Ovary (tissue), 9 donors: Measurements from ENCODE around the gene KCNIP3. TPM values are rescaled to one million over a fixed set of nuclear protein-coding genes. Genes with fewer than 3 reads are reported as not detected.

ENCODE experiments used
- DNase-seq, 5 donors: peaks; one replicate each; pipeline ENCODE4 v3.0.0-alpha.2; 2019 to 2020
- H3K27ac ChIP-seq, 2 donors: fragments of 200-600 bp; one replicate each; pipeline versions ENCODE4 v1.5.1 to v1.8.0; 2019 to 2022
- H3K27me3 ChIP-seq: fragments of 200-600 bp; one replicate; pipeline ENCODE4 v1.8.0; 2022
- H3K36me3 ChIP-seq: fragments of 200-600 bp; sonication (generic); one replicate; pipeline ENCODE4 v1.5.1; 2019
- H3K4me1 ChIP-seq: one replicate; pipeline ENCODE4 v1.8.1; 2013; ENCODE audit warnings: mild to moderate bottlenecking, moderate library complexity; ENCODE audit not compliant: insufficient read depth
- H3K4me3 ChIP-seq: fragments of 200-600 bp; sonication (generic); one replicate; pipeline ENCODE4 v1.5.1; 2017
- H3K9me3 ChIP-seq, 2 donors: fragments of 200-600 bp in 1 of 2; sonication (generic) in 1 of 2; one replicate each; pipeline versions ENCODE4 v1.5.1 to v1.8.1; 2013 to 2019; ENCODE audit warnings: mild to moderate bottlenecking in 1 of 2, moderate library complexity in 1 of 2
- CTCF ChIP-seq, 3 donors: fragments of 450-650 bp in 2 of 3; fragments of 200-600 bp in 1 of 3; IDR thresholded peaks; one replicate each; pipeline versions ENCODE4 v1.5.1 to v1.8.0; 2016 to 2022; ENCODE audit warnings: antibody characterized with exemption in 3 of 3, mild to moderate bottlenecking in 1 of 3
- EP300 ChIP-seq: sonication (generic); formaldehyde crosslinking; IDR thresholded peaks from one replicate; pipeline ENCODE4 v1.6.1; 2017; ENCODE audit warnings: antibody characterized with exemption
- POLR2A ChIP-seq: fragments of 450-650 bp; IDR thresholded peaks from one replicate; pipeline ENCODE4 v1.6.1; 2017; ENCODE audit warnings: antibody characterized with exemption, mild to moderate bottlenecking, moderate library complexity
- WGBS, 3 donors: extraction: QIAGEN DNeasy Blood & Tissue Kit in 1 of 3; methylation state at CpG; one replicate each; pipeline versions ENCODE4 v1.1.5 to v1.1.7; 2013 to 2017; 5-methylcytosine and 5-hydroxymethylcytosine counted together
- intact Hi-C, 4 donors: fragments of 100-400 bp; cut with DNase I; formaldehyde crosslinking; loops; one replicate each; pipeline versions ENCODE4 v1.11.0 to v1.15.1; 2022 to 2023
- polyA plus RNA-seq, 2 donors: library from polyadenylated mRNA; stranded (reverse); fragments of 200-250 nt in 1 of 2; fragments of 350-450 nt in 1 of 2; fragmentation: Illumina TruSeq in 1 of 2; extraction: RNeasy Lipid Tissue Mini Kit (QIAGEN cat#74804) in 1 of 2; gene quantifications; one replicate each; pipeline ENCODE4 v1.2.3, GENCODE V29; 2013 to 2014
- total RNA-seq, 7 donors: library from RNA; depleted of rRNA in 2 of 7; stranded (reverse); fragments of >200 nt in 2 of 7; fragmentation: NEBNext Ultra II Directional in 3 of 7; extraction: Animal tissue kit (Norgen Biotek cat#: 25700) in 3 of 7; gene quantifications; one replicate each; pipeline versions ENCODE4 v1.1.0 to v1.2.4, GENCODE V29; 2016 to 2023
- donor health status: DM: no; HTN: no; CAD: no; lungs with moderate emphysema.
- donor health status: DM: no; HTN: no; CAD: no.
- donor health status: Bipolar disorder and iron deficiency.
- donor health status: DM: yes; HTN: yes; CAD: no.
- donor health status: DM: no; HTN: no; CAD: no.
- donor health status: DM: yes; HTN: yes; CAD: no.

KCNIP3 gene
- total and polyA plus RNA-seq, 9 donors: 2.2 to 26.0 (median 11.7) TPM

- Histone ChIP-seq H3K27ac (no peak overlapping the region), H3K4me3 (no peak overlapping the region), H3K36me3 (no peaks in the 10 kb centered on the region), H3K4me1 (peaks cover 20% of the 10 kb centered on the region), H3K27me3 (no peaks in the 10 kb centered on the region), H3K9me3 (no peaks in the 10 kb centered on the region)
- TF ChIP-seq CTCF (IDR thresholded peaks at IDR 0.05) (no peak), POLR2A (no peak), EP300 (no peak)
- 86 to 91% (median 91%) methylated on average over 13 to 14 of the region's 14 CpGs for WGBS, 3 donors
- intact Hi-C loops: no loop called here
- DNase-seq: peak in 1 of 5 donors; percentile 15
These were observed 85.8 kb downstream of the KCNIP3 start for GRCh38 chr2:95382686-95383634.

DNA sequence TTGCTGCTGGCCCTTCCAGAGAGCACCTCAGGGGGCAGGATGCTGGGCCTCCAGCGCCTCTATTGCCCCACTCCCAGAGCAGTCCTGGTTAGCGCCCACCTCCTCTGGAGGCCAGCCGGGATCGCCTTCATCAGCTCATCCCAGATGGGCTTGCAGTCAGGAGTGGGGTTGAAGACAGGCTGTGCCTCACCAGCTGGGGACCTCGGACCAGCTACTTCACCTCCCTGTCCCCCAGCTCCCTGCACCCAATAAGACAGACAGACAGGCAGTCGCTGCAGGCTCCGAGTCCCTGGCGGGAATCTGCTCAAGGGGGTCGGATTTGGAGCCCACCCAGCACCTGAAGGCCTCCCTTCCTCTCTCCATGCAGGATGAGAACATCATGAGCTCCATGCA lies 86.5 kb downstream of the KCNIP3 start:
- WGBS, 3 donors: 84 to 90% (median 89%) methylated on average over 7 to 9 of the region's 9 CpGs
- H3K4me3 ChIP-seq: no peak overlapping the region
- TF ChIP-seq EP300 (no peak), CTCF (IDR thresholded peaks at IDR 0.05) (no peak), POLR2A (no peak)
- peak in 1 of 5 donors; percentile 11 for DNase-seq
- no peak overlapping the region for H3K27ac ChIP-seq
- no peaks in the 10 kb centered on the region for H3K36me3 ChIP-seq
- no peaks in the 10 kb centered on the region for H3K27me3 ChIP-seq
- no peaks in the 10 kb centered on the region for H3K9me3 ChIP-seq
- H3K4me1 ChIP-seq: peaks cover 20% of the 10 kb centered on the region
- intact Hi-C loops: no loop called here

GRCh38 chr2:95384854-95385569 lies 87.9 kb downstream of the KCNIP3 start:
- Histone ChIP-seq H3K9me3 (no peaks in the 10 kb centered on the region), H3K36me3 (no peaks in the 10 kb centered on the region), H3K4me3 (no peak overlapping the region), H3K27ac (peak overlapping the region; percentile 35 to 49), H3K27me3 (no peaks in the 10 kb centered on the region), H3K4me1 (peaks cover 22% of the 10 kb centered on the region)
- peak in 4 of 5 donors; percentile 42 to 81 (median 58) for DNase-seq
- WGBS, 3 donors: 50 to 58% (median 53%) methylated on average over 11 to 12 of the region's 12 CpGs
- no peak for TF ChIP-seq EP300
- TF ChIP-seq CTCF (IDR thresholded peaks at IDR 0.05): no peak
- no peak for TF ChIP-seq POLR2A
- intact Hi-C loops: no loop called here

- 34 to 53% (median 37%) methylated on average over 12 of the region's 12 CpGs for WGBS, 3 donors
- Histone ChIP-seq H3K36me3 (no peaks in the 10 kb centered on the region), H3K4me1 (peaks cover 22% of the 10 kb centered on the region), H3K4me3 (no peak overlapping the region), H3K27ac (peak overlapping the region; percentile 35 to 49), H3K27me3 (no peaks in the 10 kb centered on the region), H3K9me3 (no peaks in the 10 kb centered on the region)
- intact Hi-C loops: no loop called here
- DNase-seq: peak; percentile 51 to 85 (median 64)
- TF ChIP-seq POLR2A (no peak), EP300 (no peak), CTCF (IDR thresholded peaks at IDR 0.05) (no peak)
These were observed 88.4 kb downstream of the KCNIP3 start for GRCh38 chr2:95385570-95385984.
